SIG-M5 treated with dmso at 0.1 percent for 504 hours (cell line): ENCODE data around the gene PCDHA13.
"Not testable (repeated sequence)": the region's sequence is repeated elsewhere in the genome, so short reads cannot be mapped to it uniquely, and the experiment has no call there.

Experiments used
- DNase-seq: peaks from one replicate; lab custom pipeline; 2025; ENCODE audit not compliant: unreplicated experiment; lab: John Stamatoyannopoulos, UW

The PCDHA13 gene

GRCh38 chr5:140881889-140882590 is at the start of gene PCDHA13:
Gene PCDHA13, plus strand, starts transcription at chr5:140882124. Its CDS starts 145 bp downstream, at chr5:140882269.
- DNase-seq = no peak

GRCh38 chr5:140833993-140834392 is 47.9 kb upstream of the PCDHA13 start, which contains the start of gene PCDHA7:
Gene PCDHA7, plus strand, starts transcription at chr5:140834269. Its CDS starts 115 bp downstream, at chr5:140834384.
- no peak for DNase-seq

- not testable (repeated sequence) for DNase-seq
Measured at GRCh38 chr5:140834439-140835008, 47.4 kb upstream of the PCDHA13 start.

DNA sequence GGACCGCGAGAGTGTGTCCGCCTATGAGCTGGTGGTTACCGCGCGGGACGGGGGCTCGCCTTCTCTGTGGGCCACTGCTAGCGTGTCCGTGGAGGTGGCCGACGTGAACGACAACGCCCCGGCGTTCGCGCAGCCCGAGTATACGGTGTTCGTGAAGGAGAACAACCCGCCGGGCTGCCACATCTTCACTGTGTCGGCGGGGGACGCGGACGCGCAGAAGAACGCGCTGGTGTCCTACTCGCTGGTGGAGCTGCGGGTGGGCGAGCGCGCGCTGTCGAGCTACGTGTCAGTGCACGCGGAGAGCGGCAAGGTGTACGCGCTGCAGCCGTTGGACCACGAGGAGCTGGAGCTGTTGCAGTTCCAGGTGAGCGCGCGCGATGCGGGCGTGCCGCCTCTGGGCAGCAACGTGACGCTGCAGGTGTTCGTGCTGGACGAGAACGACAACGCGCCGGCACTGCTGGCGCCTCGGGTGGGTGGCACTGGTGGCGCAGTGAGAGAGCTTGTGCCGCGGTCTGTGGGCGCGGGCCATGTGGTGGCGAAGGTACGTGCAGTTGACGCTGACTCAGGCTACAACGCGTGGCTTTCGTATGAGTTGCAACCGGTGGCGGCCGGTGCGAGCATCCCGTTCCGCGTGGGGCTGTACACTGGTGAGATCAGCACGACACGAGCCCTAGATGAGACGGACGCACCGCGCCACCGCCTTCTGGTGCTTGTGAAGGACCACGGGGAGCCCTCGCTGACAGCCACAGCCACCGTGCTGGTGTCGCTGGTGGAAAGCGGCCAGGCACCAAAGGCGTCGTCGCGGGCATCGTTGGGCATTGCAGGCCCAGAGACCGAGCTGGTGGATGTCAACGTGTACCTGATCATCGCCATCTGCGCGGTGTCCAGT is 46.1 kb upstream of the PCDHA13 start:
- no peak for DNase-seq

DNA sequence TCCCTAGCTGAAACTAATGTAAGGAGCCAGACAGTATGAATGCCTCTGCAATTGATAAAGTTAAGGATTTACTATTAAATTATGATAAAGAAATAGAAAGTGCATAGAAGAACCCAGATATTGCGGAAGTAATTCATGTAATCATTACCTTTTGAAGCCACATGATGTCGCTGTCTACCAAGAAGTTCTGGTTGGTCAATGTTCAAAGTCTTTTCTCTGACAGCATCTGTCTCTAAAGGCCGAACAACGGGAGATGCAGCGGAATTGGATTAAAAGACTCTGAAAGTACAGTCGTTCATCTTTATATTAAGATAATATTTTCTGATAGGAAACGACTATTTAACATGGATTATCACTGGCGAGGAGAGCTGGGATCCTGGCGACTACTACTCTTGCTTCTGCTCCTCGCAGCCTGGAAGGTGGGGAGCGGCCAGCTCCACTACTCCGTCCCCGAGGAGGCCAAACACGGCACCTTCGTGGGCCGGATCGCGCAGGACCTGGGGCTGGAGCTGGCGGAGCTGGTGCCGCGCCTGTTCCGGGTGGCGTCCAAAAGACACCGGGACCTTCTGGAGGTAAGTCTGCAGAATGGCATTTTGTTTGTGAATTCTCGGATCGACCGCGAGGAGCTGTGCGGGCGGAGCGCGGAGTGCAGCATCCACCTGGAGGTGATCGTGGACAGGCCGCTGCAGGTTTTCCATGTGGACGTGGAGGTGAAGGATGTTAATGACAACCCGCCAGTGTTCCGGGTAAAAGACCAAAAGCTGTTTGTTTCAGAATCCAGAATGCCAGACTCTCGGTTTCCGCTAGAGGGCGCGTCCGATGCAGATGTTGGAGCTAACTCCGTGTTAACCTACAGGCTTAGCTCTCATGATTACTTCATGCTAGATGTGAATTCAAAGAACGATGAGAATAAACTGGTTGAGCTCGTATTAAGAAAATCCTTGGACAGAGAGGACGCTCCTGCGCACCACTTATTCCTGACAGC is 40.7 kb upstream of the PCDHA13 start, which contains the start of gene PCDHA8:
Gene PCDHA8 (plus strand): TSS at position 210 of the 985 bp plus-strand sequence. CDS start 135 bp downstream, at position 345.
- peak; percentile 44 for DNase-seq

DNA sequence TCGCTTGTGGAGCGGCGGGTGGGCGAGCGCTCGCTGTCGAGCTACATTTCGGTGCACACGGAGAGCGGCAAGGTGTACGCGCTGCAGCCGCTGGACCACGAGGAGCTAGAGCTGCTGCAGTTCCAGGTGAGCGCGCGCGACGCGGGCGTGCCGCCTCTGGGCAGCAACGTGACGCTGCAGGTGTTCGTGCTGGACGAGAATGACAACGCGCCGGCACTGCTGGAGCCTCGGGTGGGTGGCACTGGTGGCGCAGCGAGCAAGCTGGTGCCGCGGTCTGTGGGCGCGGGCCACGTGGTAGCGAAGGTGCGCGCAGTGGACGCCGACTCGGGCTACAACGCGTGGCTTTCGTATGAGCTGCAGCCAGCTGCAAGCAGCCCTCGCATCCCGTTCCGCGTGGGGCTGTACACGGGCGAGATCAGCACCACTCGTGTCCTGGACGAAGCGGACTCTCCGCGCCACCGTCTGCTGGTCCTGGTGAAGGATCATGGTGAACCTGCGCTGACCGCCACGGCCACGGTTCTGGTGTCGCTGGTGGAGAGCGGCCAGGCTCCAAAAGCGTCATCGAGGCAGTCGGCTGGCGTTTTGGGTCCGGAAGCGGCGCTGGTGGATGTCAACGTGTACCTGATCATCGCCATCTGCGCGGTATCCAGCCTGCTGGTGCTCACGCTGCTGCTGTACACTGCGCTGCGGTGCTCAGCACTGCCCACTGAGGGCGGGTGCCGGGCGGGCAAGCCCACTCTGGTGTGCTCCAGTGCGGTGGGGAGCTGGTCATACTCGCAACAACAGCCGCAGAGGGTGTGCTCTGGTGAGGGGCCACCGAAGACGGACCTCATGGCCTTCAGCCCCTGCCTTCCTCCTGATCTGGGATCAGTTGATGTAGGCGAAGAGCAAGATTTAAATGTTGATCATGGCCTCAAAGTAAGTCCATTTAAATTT is 38.9 kb upstream of the PCDHA13 start:
- DNase-seq = no peak

DNA sequence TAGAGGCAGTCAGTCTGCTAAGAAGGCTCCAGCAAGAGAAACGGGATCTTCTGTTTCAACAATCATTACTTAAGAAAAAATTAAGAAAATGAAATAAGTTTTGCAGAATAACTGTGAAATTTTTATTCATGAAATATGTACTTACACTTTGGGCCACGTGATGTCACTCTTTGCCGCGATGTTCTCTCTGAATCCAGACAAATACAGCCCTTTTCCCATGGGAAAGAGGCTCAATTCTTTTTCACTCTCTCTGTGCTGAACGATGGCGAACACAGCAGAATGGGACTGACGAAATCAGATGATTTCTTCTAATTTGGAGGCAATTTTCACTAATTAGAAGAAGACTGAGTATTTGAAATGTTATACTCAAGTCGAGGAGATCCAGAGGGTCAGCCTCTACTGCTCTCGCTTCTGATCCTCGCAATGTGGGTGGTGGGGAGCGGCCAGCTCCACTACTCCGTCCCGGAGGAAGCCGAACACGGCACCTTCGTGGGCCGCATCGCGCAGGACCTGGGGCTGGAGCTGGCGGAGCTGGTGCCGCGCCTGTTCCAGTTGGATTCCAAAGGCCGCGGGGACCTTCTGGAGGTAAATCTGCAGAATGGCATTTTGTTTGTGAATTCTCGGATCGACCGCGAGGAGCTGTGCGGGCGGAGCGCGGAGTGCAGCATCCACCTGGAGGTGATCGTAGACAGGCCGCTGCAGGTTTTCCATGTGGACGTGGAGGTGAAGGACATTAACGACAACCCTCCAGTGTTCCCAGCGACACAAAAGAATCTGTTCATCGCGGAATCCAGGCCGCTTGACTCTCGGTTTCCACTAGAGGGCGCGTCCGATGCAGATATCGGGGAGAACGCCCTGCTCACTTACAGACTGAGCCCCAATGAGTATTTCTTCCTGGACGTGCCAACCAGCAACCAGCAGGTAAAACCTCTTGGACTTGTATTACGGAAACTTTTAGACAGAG is 33.5 kb upstream of the PCDHA13 start, which contains the start of gene PCDHA9:
Gene PCDHA9 (plus strand): TSS at position 244 of the 964 bp plus-strand sequence. CDS start 114 bp downstream, at position 358.
- DNase-seq = not testable (repeated sequence)

DNA sequence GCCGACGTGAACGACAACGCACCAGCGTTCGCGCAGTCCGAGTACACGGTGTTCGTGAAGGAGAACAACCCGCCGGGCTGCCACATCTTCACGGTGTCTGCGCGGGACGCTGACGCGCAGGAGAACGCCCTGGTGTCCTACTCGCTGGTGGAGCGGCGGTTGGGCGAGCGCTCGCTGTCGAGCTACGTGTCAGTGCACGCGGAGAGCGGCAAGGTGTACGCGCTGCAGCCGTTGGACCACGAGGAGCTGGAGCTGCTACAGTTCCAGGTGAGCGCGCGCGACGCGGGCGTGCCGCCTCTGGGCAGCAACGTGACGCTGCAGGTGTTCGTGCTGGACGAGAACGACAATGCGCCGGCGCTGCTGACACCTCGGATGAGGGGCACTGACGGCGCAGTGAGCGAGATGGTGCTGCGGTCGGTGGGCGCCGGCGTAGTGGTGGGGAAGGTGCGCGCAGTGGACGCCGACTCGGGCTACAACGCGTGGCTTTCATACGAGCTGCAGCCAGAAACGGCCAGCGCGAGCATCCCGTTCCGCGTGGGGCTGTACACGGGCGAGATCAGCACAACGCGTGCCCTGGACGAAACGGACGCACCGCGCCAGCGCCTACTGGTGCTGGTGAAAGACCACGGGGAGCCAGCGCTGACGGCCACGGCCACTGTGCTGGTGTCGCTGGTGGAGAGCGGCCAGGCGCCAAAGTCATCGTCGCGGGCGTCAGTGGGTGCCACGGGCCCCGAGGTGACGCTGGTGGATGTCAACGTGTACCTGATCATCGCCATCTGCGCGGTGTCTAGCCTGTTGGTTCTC is 31.9 kb upstream of the PCDHA13 start:
- not testable (repeated sequence) for DNase-seq

GRCh38 chr5:140855772-140856674 is 25.9 kb upstream of the PCDHA13 start, which contains the start of gene PCDHA10:
Gene PCDHA10, plus strand, starts transcription at chr5:140855897. Its CDS starts 152 bp downstream, at chr5:140856049.
- no peak for DNase-seq

GRCh38 chr5:140857177-140857986 is 24.5 kb upstream of the PCDHA13 start:
- no peak for DNase-seq

GRCh38 chr5:140857987-140858240 is 24.0 kb upstream of the PCDHA13 start:
- no peak for DNase-seq

- DNase-seq = no peak
Measured at GRCh38 chr5:140862441-140863295, 19.3 kb upstream of the PCDHA13 start.

- peak; percentile 29 for DNase-seq
Measured at GRCh38 chr5:140868721-140869554, 13.0 kb upstream of the PCDHA13 start, which contains the start of gene PCDHA11. Gene PCDHA11, plus strand, starts transcription at chr5:140868957. Its CDS starts 147 bp downstream, at chr5:140869104.

GRCh38 chr5:140869555-140869886 is 12.4 kb upstream of the PCDHA13 start:
- no peak for DNase-seq
